B cell (primary cell): ENCODE measurements around the gene TBC1D1. TPM values are rescaled to one million over a fixed set of nuclear protein-coding genes. Genes with fewer than 3 reads are reported as not detected.

Experiments used
- ATAC-seq: fragments of 200-7000 bp; cut with Tn5 transposase; one replicate; pipeline ENCODE4 v1.10.0; 2021; ENCODE audit warnings: low read depth, mild to moderate bottlenecking, moderate number of reproducible peaks, moderate library complexity
- CTCF ChIA-PET: fragments of 350-600 bp; sonication (Branson Sonifier 250); formaldehyde crosslinking; loops from one replicate; lab custom pipeline; 2021; ENCODE audit warnings: antibody characterized with exemption, inconsistent platforms; lab: Charles Lee
- POLR2A ChIA-PET: fragments of 350-600 bp; sonication (Branson Sonifier 250); formaldehyde crosslinking; loops from one replicate; lab custom pipeline; 2021; ENCODE audit warnings: antibody characterized with exemption; lab: Charles Lee
- DNase-seq: peaks from one replicate; pipeline ENCODE4 v3.0.0; 2013
- H2AFZ ChIP-seq: 2 replicates; pipeline ENCODE4 v1.6.1; 2012; ENCODE audit warnings: mild to moderate bottlenecking, low read depth, low read length; ENCODE audit not compliant: insufficient read depth, poor library complexity, severe bottlenecking
- H3K27ac ChIP-seq, 2 donors: 1 replicate in 1 of 2; 2 replicates in 1 of 2; pipeline ENCODE4 v1.5.1; 2012 to 2013; ENCODE audit warnings: low read length in 2 of 2, mild to moderate bottlenecking in 2 of 2, moderate library complexity in 1 of 2
- H3K27me3 ChIP-seq, 4 experiments: fragments of 200-600 bp in 1 of 4; sonication (generic) in 1 of 4; replicated peaks in 1 of 4; 1 replicate in 2 of 4; 2 replicates in 2 of 4; pipeline versions ENCODE4 v1.6.1 to v1.7.0; 2013 to 2016; ENCODE audit warnings: low read length in 3 of 4, mild to moderate bottlenecking in 2 of 4, mixed read lengths in 1 of 4, moderate library complexity in 1 of 4; ENCODE audit not compliant: insufficient read depth in 4 of 4, control insufficient read depth in 3 of 4; ENCODE audit errors: control extremely low read depth in 1 of 4
- H3K36me3 ChIP-seq, 2 experiments: replicated peaks in 1 of 2; 1 replicate in 1 of 2; 2 replicates in 1 of 2; pipeline versions ENCODE4 v1.6.1 to v1.7.1; 2013; ENCODE audit warnings: low read length in 1 of 2; ENCODE audit not compliant: insufficient read depth in 2 of 2, control insufficient read depth in 1 of 2; ENCODE audit errors: control extremely low read depth in 1 of 2, extremely low read depth in 1 of 2
- H3K4me1 ChIP-seq, 2 donors: fragments of 200-600 bp in 1 of 2; sonication (generic) in 1 of 2; 1 replicate in 1 of 2; 2 replicates in 1 of 2; pipeline versions ENCODE4 v1.5.1 to v1.6.1; 2013 to 2017; ENCODE audit warnings: low read length in 2 of 2; ENCODE audit not compliant: control insufficient read depth in 2 of 2, insufficient read depth in 2 of 2
- H3K4me2 ChIP-seq: replicated peaks from 2 replicates; pipeline ENCODE3; 2012; ENCODE audit warnings: mild to moderate bottlenecking, low read depth, low read length; ENCODE audit not compliant: poor library complexity, severe bottlenecking
- H3K4me3 ChIP-seq, 5 experiments: fragments of 200-600 bp in 1 of 5; sonication (generic) in 1 of 5; 1 replicate in 3 of 5; 2 replicates in 2 of 5; pipeline versions ENCODE4 v1.5.1 to v1.7.0; 2011 to 2016; ENCODE audit warnings: low read length in 4 of 5, mild to moderate bottlenecking in 4 of 5, low read depth in 2 of 5, control low read depth in 1 of 5, moderate library complexity in 1 of 5; ENCODE audit not compliant: insufficient read depth in 1 of 5; ENCODE audit errors: control extremely low read depth in 1 of 5, extremely low read depth in 1 of 5
- H3K79me2 ChIP-seq: fragments of 200-600 bp; sonication (generic); one replicate; pipeline ENCODE4 v1.6.0; 2016; ENCODE audit warnings: low read length; ENCODE audit not compliant: control insufficient read depth, insufficient read depth
- H3K9ac ChIP-seq: fragments of 200-600 bp; sonication (generic); 2 replicates; pipeline ENCODE4 v1.6.1; 2017; ENCODE audit warnings: mild to moderate bottlenecking, low read length, moderate library complexity
- H3K9me3 ChIP-seq, 3 donors: one replicate each; pipeline versions ENCODE4 v1.6.1 to v1.7.1; 2013; ENCODE audit warnings: low read length in 2 of 3; ENCODE audit not compliant: control insufficient read depth in 2 of 3, insufficient read depth in 1 of 3; ENCODE audit errors: control extremely low read depth in 1 of 3
- H4K20me1 ChIP-seq: 2 replicates; pipeline ENCODE4 v1.6.0; 2012; ENCODE audit warnings: mild to moderate bottlenecking, low read length; ENCODE audit not compliant: insufficient read depth, control insufficient read depth, poor library complexity, severe bottlenecking
- H3K27ac Mint-ChIP-seq: one replicate; pipeline ENCODE4 v1.8.0; 2021; ENCODE audit warnings: mixed read lengths
- H3K27me3 Mint-ChIP-seq: one replicate; pipeline ENCODE4 v1.8.0; 2021; ENCODE audit warnings: mixed read lengths
- H3K4me1 Mint-ChIP-seq: one replicate; pipeline ENCODE4 v1.8.0; 2021; ENCODE audit warnings: mixed read lengths
- H3K4me3 Mint-ChIP-seq: one replicate; pipeline ENCODE4 v1.8.0; 2021; ENCODE audit warnings: mixed read lengths
- H3K9me3 Mint-ChIP-seq: one replicate; pipeline ENCODE4 v1.8.0; 2022; ENCODE audit warnings: mixed read lengths; ENCODE audit not compliant: insufficient read depth
- CTCF ChIP-seq: fragments of 200-600 bp; IDR thresholded peaks from one replicate; pipeline ENCODE4 v1.8.0; 2022; ENCODE audit warnings: antibody characterized with exemption, mild to moderate bottlenecking
- EZH2 ChIP-seq: IDR thresholded peaks from 2 replicates; pipeline ENCODE4 v1.6.1; 2012; ENCODE audit warnings: borderline replicate concordance, low read depth, mild to moderate bottlenecking, moderate library complexity, low read length; ENCODE audit not compliant: insufficient read depth, poor library complexity, severe bottlenecking
- WGBS: methylation state at CpG from one replicate; pipeline ENCODE4 v1.1.5; 2013; ENCODE audit warnings: missing lambda C conversion rate; ENCODE audit not compliant: insufficient coverage; 5-methylcytosine and 5-hydroxymethylcytosine counted together
- intact Hi-C: fragments of 100-400 bp; cut with micrococcal nuclease; formaldehyde crosslinking; loops from one replicate; pipeline ENCODE4 v1.10.0; 2022
- polyA plus RNA-seq: library from polyadenylated mRNA; depleted of rRNA; stranded (reverse); fragments of >200 nt; gene quantifications from 2 replicates; pipeline ENCODE4 v1.2.3, GENCODE V29; 2012
- total RNA-seq, 2 donors: library from RNA; stranded (reverse); fragments of 120-200 nt in 1 of 2; gene quantifications; 1 replicate in 1 of 2; 2 replicates in 1 of 2; pipeline versions ENCODE4 v1.2.3 to v1.2.4, GENCODE V29; 2013 to 2022

The TBC1D1 gene
- total and polyA plus RNA-seq, 2 donors (not counting 1 experiment from before 2014, with no cell fraction given) = 88.2 to 98.7 TPM

GRCh38 chr4:38166082-38166481 is 275.2 kb downstream of the TBC1D1 start:
- TF ChIP-seq CTCF = no peak
- no peak for TF ChIP-seq EZH2
- no peak for DNase-seq
- CTCF ChIA-PET = interaction anchor here (1.7 kb wide), 1 partner anchor 14 kb away, joined by 6 read pairs; no protein-coding TSS in a partner anchor
- no peak overlapping the region for H3K27ac ChIP-seq
- no peaks in the 10 kb centered on the region for H3K79me2 ChIP-seq
- H3K27me3 ChIP-seq = no peaks in the 10 kb centered on the region
- POLR2A ChIA-PET = no interaction called here
- WGBS = 59% methylated on average over 6 of the region's 6 CpGs
- no peak overlapping the region for H3K4me2 ChIP-seq
- no peak overlapping the region for H2AFZ ChIP-seq
- ATAC-seq = no peak
- intact Hi-C loops = no loop called here
- peaks cover 2% of the 10 kb centered on the region for H3K4me1 Mint-ChIP-seq
- no peaks in the 10 kb centered on the region for H3K36me3 ChIP-seq
- no peak overlapping the region for H3K27ac Mint-ChIP-seq
- no peak overlapping the region for H3K9ac ChIP-seq
- peaks cover 3% of the 10 kb centered on the region for H3K9me3 Mint-ChIP-seq
- no peaks in the 10 kb centered on the region for H4K20me1 ChIP-seq
- peaks cover 7% of the 10 kb centered on the region for H3K27me3 Mint-ChIP-seq
- peaks cover 0 to 2% of the 10 kb centered on the region in 2 donors for H3K4me1 ChIP-seq
- no peak overlapping the region for H3K4me3 ChIP-seq
- peaks cover 0 to 8% (median 6%) of the 10 kb centered on the region in 3 donors for H3K9me3 ChIP-seq
- H3K4me3 Mint-ChIP-seq = no peak overlapping the region

GRCh38 chr4:38166768-38167167 is 275.9 kb downstream of the TBC1D1 start:
- intact Hi-C loops = no loop called here
- no peak for TF ChIP-seq EZH2
- TF ChIP-seq CTCF = no peak
- no peak overlapping the region for H3K4me3 ChIP-seq
- no CpG with 5 or more reads among the region's 3 CpGs for WGBS
- Mint-ChIP-seq H3K4me1 (no peaks in the 10 kb centered on the region), H3K4me3 (no peak overlapping the region), H3K27me3 (peaks cover 7% of the 10 kb centered on the region), H3K27ac (no peak overlapping the region), H3K9me3 (peaks cover 3% of the 10 kb centered on the region)
- no peak for DNase-seq
- no peaks in the 10 kb centered on the region for H3K36me3 ChIP-seq
- CTCF ChIA-PET = interaction anchor here (0.6 to 1.7 kb wide), 2 partner anchors 13 to 554 kb away, joined by 3 to 6 read pairs; no protein-coding TSS in a partner anchor
- peaks cover 0 to 8% (median 6%) of the 10 kb centered on the region in 3 donors for H3K9me3 ChIP-seq
- no peak for ATAC-seq
- POLR2A ChIA-PET = no interaction called here
- no peaks in the 10 kb centered on the region for H3K4me1 ChIP-seq
- no peaks in the 10 kb centered on the region for H3K79me2 ChIP-seq
- no peak overlapping the region for H3K4me2 ChIP-seq
- no peak overlapping the region for H3K27ac ChIP-seq
- H4K20me1 ChIP-seq = no peaks in the 10 kb centered on the region
- H3K27me3 ChIP-seq = no peaks in the 10 kb centered on the region
- no peak overlapping the region for H2AFZ ChIP-seq
- no peak overlapping the region for H3K9ac ChIP-seq
